Skin epidermis (tissue), 12 donors: ENCODE results near the gene EBF3.

ENCODE experiments used
- H3K27ac ChIP-seq, 21 experiments: fragments of 200-600 bp; sonication (generic) in 11 of 21; one replicate each; pipeline ENCODE4 v1.5.0; 2020; ENCODE audit warnings: mild to moderate bottlenecking in 3 of 21, inconsistent platforms in 2 of 21, moderate library complexity in 2 of 21
- H3K4me3 ChIP-seq, 7 experiments: fragments of 200-600 bp; sonication (generic) in 2 of 7; one replicate each; pipeline ENCODE4 v1.5.0; 2020; ENCODE audit warnings: inconsistent platforms in 2 of 7, mild to moderate bottlenecking in 2 of 7, moderate library complexity in 1 of 7

Gene EBF3

GRCh38 chr10:129883626-129884397 lies 80.3 kb downstream of the EBF3 start:
- no peak overlapping the region for H3K4me3 ChIP-seq
- H3K27ac ChIP-seq: no peak overlapping the region

- H3K27ac ChIP-seq: no peak overlapping the region
- H3K4me3 ChIP-seq: no peak overlapping the region
These were observed 81.0 kb downstream of the EBF3 start for GRCh38 chr10:129883029-129883428.

DNA sequence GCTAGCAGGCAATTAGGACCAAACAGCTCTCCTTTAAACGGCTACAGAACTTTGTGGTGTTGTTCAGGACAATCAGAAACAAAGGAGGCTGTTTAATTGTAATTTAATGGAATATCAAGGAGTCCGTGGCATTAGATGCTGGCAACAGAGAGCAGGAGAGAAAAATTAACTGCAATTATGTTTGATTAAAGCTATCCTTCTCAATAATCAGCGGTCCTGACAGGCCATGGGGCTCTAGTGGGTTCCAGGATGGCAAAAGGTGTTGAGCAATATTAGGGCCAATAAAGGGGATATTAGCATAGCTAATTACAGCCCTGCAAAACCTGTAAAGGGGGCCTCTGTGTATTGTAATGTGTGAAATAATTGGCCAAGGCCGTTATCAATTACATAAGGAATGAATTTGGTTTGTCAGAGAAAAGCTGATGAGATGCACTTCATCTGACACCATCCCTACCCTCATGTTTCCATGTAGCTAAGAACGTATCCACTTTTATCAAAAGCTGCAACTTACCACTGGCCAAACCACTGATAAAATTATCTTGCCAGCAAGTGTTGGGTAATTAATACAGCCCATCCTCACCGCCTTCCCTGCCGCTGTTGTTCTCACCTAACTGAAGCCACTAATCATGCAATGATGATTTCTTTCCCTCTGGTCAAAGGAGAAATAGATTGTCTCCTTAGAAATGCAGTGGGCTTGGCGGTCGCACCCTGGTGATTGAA lies 81.6 kb downstream of the EBF3 start:
- Histone ChIP-seq H3K4me3 (no peak overlapping the region), H3K27ac (no peak overlapping the region)

DNA sequence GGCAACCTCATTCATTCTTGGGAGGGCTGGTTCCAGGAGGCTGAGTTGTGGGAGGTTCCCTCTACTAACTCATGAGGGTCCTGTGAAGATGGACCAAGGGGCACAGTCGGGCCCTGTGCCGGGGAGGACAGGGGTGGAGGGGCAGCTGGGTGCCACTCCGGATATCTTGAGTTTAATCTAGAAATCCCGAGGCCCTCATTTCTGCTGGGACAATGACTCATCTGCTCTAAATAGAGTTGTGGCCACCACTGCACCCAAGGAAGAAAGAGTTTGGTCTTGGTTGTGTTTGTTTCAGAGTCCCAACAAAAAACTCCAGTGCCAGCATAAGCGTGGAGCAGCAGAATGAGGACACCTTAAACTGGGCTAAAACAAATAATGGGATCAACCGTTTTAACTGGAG lies 82.4 kb downstream of the EBF3 start:
- no peak overlapping the region for H3K27ac ChIP-seq
- no peak overlapping the region for H3K4me3 ChIP-seq

- Histone ChIP-seq H3K27ac (no peak overlapping the region), H3K4me3 (no peak overlapping the region)
These were observed 83.7 kb downstream of the EBF3 start for GRCh38 chr10:129880191-129880870.

DNA sequence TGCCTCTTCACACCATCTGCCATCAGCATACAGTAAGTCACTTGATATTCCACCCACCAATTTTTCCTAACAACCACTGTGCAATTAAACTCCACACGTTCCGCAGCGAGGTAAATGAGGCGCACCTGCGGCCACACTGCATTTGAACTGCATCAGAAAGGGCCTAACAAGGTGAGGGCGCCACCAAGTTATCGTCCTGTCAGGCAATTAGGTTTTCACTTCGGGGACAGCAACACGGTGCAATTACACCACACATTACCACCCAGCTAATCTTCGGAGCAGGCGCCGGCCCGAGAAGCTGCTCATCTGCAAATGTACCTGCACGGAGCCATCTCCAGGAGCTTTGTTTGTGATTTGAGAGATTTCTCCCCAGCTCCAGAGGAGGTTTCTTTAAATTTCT lies 84.4 kb downstream of the EBF3 start:
- no peak overlapping the region for H3K27ac ChIP-seq
- no peak overlapping the region for H3K4me3 ChIP-seq

- H3K4me3 ChIP-seq: no peak overlapping the region
- no peak overlapping the region for H3K27ac ChIP-seq
These were observed 85.2 kb downstream of the EBF3 start for GRCh38 chr10:129878835-129879234.

- Histone ChIP-seq H3K27ac (no peak overlapping the region), H3K4me3 (no peak overlapping the region)
These were observed 86.2 kb downstream of the EBF3 start for GRCh38 chr10:129877773-129878371.

- Histone ChIP-seq H3K4me3 (no peak overlapping the region), H3K27ac (no peak overlapping the region)
These were observed 87.2 kb downstream of the EBF3 start for GRCh38 chr10:129876838-129877237.

- no peak overlapping the region for H3K4me3 ChIP-seq
These were observed 87.9 kb downstream of the EBF3 start for GRCh38 chr10:129875993-129876726.

DNA sequence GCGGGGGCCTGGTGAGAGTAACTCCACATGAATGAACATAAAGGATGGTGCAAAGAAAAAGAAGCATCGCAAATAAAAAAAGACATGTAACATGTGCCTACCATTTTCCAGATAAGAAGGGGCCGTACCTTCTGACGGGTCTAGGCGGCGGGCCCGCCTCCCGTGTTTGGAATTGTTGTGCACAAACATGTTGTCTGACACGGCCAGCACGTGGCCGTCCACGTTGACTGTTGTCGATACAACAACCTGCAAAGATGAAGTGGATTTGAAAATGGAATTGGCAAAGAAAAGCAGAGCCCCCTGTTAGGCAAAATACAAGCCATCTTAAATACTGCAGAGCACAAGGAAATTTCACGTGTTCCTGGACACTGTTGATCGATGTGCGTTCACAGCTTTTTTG lies 90.7 kb downstream of the EBF3 start:
- H3K27ac ChIP-seq: no peak overlapping the region
- no peak overlapping the region for H3K4me3 ChIP-seq

More at GRCh38 chr10:129875993-129876726, 87.9 kb downstream of the EBF3 start:
- H3K27ac ChIP-seq: no peak overlapping the region

DNA sequence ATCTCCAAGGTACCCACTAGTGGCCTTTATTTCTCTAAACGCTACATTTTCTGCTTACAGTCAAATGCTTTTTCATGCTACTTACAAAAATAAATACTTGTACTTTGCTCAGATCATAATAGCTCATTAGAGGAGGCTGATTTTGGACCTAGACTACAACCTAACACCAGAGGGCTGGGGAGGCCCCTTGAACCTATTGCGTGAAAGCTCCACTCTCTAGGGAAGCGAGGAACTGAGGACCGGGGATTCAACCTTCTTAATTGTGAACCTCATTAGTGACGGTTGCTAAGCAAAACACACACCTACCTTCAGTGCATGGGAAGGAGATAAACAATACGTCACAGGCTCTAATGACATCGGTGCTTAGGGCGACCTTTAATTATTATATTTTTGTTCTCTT lies 92.1 kb downstream of the EBF3 start:
- Histone ChIP-seq H3K4me3 (no peak overlapping the region), H3K27ac (no peak overlapping the region)

GRCh38 chr10:129870961-129871621 lies 93.0 kb downstream of the EBF3 start:
- H3K27ac ChIP-seq: no peak overlapping the region
- no peak overlapping the region for H3K4me3 ChIP-seq

DNA sequence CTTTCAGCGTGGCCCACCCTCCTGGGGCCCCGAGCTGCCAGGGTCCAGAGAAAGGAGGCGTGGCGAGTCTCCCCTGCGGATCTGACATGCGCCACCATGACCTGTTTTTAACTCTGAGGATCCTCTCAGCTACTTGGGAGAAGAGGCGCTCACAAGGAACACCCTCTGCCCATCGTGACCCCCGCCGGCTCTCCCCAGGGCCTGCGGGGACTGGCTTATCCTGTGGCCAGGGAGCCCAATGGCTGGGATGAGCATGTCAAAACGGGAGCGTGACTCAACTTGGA lies 93.7 kb downstream of the EBF3 start:
- Histone ChIP-seq H3K27ac (no peak overlapping the region), H3K4me3 (no peak overlapping the region)

- Histone ChIP-seq H3K27ac (no peak overlapping the region), H3K4me3 (no peak overlapping the region)
These were observed 94.2 kb downstream of the EBF3 start for GRCh38 chr10:129869596-129870473.

DNA sequence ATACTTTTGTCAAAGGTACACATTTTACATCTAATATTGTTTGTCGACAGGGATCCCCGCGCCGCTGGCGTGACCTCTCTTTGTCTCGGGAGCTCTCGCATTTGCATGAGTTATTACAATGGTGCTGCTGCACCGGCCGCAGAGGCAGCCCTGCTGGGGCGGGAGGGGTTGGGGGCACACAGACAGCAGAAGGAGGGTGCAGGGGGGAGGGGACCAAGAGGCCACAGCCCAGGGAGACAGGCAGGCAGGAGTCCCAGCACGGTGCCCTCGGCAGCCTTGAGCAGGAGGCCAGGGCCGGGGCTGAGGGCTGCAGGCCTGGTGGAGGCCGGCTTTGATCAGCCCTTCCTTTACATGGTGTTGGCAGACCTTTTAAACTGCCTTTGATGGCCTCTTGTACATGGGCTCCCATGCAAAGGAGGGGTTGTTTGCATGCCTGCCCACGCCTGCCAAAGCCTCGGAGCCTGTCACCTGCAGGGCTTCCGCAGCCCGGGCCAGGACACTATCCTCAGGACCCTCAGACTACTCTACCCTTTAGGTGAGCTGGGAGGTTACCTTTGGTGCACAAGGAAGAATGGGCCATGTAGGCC lies 95.5 kb downstream of the EBF3 start:
- H3K4me3 ChIP-seq: no peak overlapping the region
- H3K27ac ChIP-seq: no peak overlapping the region

DNA sequence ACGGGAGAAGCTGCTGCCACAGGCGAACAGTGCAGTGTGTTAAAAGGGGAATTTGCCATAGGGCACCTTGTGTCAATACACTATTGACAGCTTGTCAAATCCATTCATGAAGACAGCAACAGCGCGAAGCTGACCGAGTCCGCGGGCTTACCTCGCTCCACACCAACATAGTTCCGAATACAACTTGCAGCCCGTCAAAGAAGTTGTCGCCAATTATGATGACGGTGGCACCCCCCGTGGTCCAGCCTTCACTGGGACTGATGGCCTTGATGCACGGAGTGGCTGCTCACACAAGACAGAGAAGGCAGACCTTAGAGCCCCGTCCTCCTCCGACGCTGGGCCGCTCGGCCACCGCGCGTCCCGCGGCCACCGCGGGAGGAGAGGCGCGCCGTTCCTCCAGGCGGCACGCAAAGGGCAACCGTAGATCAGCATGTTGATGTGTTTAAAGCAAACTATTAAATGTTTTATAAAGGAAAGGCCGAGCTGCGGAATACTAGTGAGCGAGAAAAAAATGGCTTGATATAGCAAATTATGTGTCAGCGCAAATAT lies 96.4 kb downstream of the EBF3 start:
- Histone ChIP-seq H3K27ac (no peak overlapping the region), H3K4me3 (no peak overlapping the region)

DNA sequence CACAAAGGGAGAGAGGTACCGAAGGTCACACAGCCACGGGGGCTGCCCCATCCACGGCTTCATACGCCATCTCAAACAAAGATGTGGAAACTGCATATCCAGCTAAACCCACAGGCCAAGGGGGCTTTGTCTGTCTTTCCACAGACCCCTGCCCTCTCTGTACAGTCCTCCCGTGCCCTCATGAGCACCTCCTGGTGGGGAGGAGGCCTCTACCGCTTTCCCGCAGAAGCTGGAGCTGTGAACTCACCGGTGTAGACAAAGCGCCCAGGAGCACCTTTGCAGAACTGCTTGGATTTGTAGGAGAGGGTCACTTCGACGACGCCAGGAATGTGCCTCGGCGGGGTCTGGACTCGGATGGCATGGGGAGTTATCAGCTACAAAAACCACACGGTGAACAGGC lies 97.2 kb downstream of the EBF3 start:
- no peak overlapping the region for H3K4me3 ChIP-seq
- no peak overlapping the region for H3K27ac ChIP-seq
